Astrocyte (in vitro differentiated cells and primary cell): ENCODE data around the gene SERTAD3.

Source experiments
- CTCF ChIP-seq: IDR thresholded peaks from 2 replicates; pipeline ENCODE4 v1.5.1; 2011; ENCODE audit warnings: low read depth, mild to moderate bottlenecking, inconsistent platforms, low read length, moderate library complexity; ENCODE audit not compliant: insufficient read depth
- EZH2 ChIP-seq: IDR thresholded peaks from 2 replicates; pipeline ENCODE4 v1.6.1; 2012; ENCODE audit warnings: mild to moderate bottlenecking, low read length, inconsistent platforms; ENCODE audit not compliant: insufficient read depth

GRCh38 chr19:40452016-40452415 lies 7.9 kb upstream of the SERTAD3 start:
- no peak for TF ChIP-seq CTCF
- TF ChIP-seq EZH2: no peak
